Natural killer cell (primary cell): ENCODE results near the gene CDH13. TPM values are rescaled to one million over a fixed set of nuclear protein-coding genes. Genes with fewer than 3 reads are reported as not detected.

ENCODE experiments used
- ATAC-seq, 3 donors: fragments of 150-1000 bp in 2 of 3; fragments of 200-7000 bp in 1 of 3; cut with Tn5 transposase; 1 replicate in 1 of 3; 2 replicates in 2 of 3; pipeline ENCODE4 v1.10.0; 2021; ENCODE audit warnings: mild to moderate bottlenecking in 2 of 3, moderate library complexity in 2 of 3
- DNase-seq, 2 donors: peaks; one replicate each; pipeline versions ENCODE4 v3.0.0 to v3.0.0-alpha.2; 2013 to 2021; ENCODE audit warnings: mixed read lengths in 1 of 2
- H3K27ac ChIP-seq: one replicate; pipeline ENCODE4 v1.5.1; 2013; ENCODE audit warnings: mild to moderate bottlenecking, low read length
- H3K27me3 ChIP-seq: one replicate; pipeline ENCODE4 v1.6.1; 2013; ENCODE audit warnings: low read length; ENCODE audit not compliant: control insufficient read depth, insufficient read depth
- H3K36me3 ChIP-seq: one replicate; pipeline ENCODE4 v1.6.1; 2013; ENCODE audit warnings: low read length; ENCODE audit not compliant: control insufficient read depth, insufficient read depth
- H3K4me1 ChIP-seq: one replicate; pipeline ENCODE4 v1.6.1; 2013; ENCODE audit warnings: low read length; ENCODE audit not compliant: control insufficient read depth, insufficient read depth
- H3K4me3 ChIP-seq: one replicate; pipeline ENCODE4 v1.5.1; 2013; ENCODE audit warnings: low read length
- H3K9me3 ChIP-seq: one replicate; pipeline ENCODE4 v1.6.1; 2013; ENCODE audit warnings: low read length; ENCODE audit not compliant: control insufficient read depth, insufficient read depth
- H3K27ac Mint-ChIP-seq, 2 donors: one replicate each; pipeline ENCODE4 v1.8.0; 2022; ENCODE audit warnings: mild to moderate bottlenecking in 2 of 2, mixed read lengths in 2 of 2, moderate library complexity in 1 of 2
- H3K27me3 Mint-ChIP-seq, 2 donors: one replicate each; pipeline ENCODE4 v1.8.0; 2022; ENCODE audit warnings: low read depth in 2 of 2, mixed read lengths in 2 of 2
- H3K36me3 Mint-ChIP-seq: one replicate; pipeline ENCODE4 v1.8.0; 2022; ENCODE audit warnings: mixed read lengths
- H3K4me1 Mint-ChIP-seq, 2 donors: one replicate each; pipeline ENCODE4 v1.8.0; 2022; ENCODE audit warnings: mixed read lengths in 2 of 2
- H3K4me3 Mint-ChIP-seq: one replicate; pipeline ENCODE4 v1.8.0; 2022; ENCODE audit warnings: mild to moderate bottlenecking, moderate library complexity, mixed read lengths
- H3K9me3 Mint-ChIP-seq, 2 donors: one replicate each; pipeline ENCODE4 v1.8.0; 2022; ENCODE audit warnings: mixed read lengths in 2 of 2
- CTCF ChIP-seq: fragments of 200-600 bp; IDR thresholded peaks from one replicate; pipeline ENCODE4 v1.8.0; 2022; ENCODE audit warnings: antibody characterized with exemption
- WGBS: methylation state at CpG from one replicate; pipeline ENCODE4 v1.1.7; 2013; ENCODE audit warnings: missing lambda C conversion rate; ENCODE audit not compliant: insufficient coverage; 5-methylcytosine and 5-hydroxymethylcytosine counted together
- intact Hi-C: fragments of 100-400 bp; cut with micrococcal nuclease; formaldehyde crosslinking; loops from one replicate; pipeline ENCODE4 v1.14.2; 2022
- total RNA-seq, 4 donors: library from RNA; stranded (reverse); fragments of 120-200 nt in 1 of 4; gene quantifications; one replicate each; pipeline versions ENCODE4 v1.2.3 to v1.2.4, GENCODE V29; 2013 to 2022

CDH13 gene
- total RNA-seq, 3 donors from 2014 or later (not counting 1 experiment from before 2014, with no cell fraction given) = not detected

GRCh38 chr16:83737729-83738354, 1111.1 kb downstream of the CDH13 start:
- DNase-seq (no peak), ATAC-seq (no peak)
- 88% methylated on average over 11 of the region's 11 CpGs for whole genome bisulfite sequencing
- Histone ChIP-seq H3K36me3 (no peaks in the 10 kb centered on the region), H3K27ac (no peak overlapping the region), H3K27me3 (no peaks in the 10 kb centered on the region), H3K4me3 (no peak overlapping the region), H3K9me3 (peaks cover 7% of the 10 kb centered on the region), H3K4me1 (no peaks in the 10 kb centered on the region)
- no peak overlapping the region for H3K27ac Mint-ChIP-seq
- H3K27me3 Mint-ChIP-seq = no peaks in the 10 kb centered on the region
- intact Hi-C loops = no loop called here
- no peak for TF ChIP-seq CTCF
- no peaks in the 10 kb centered on the region for H3K36me3 Mint-ChIP-seq
- no peaks in the 10 kb centered on the region for H3K4me1 Mint-ChIP-seq
- no peak overlapping the region for H3K4me3 Mint-ChIP-seq
- peaks cover 3% of the 10 kb centered on the region in 2 donors for H3K9me3 Mint-ChIP-seq

DNA sequence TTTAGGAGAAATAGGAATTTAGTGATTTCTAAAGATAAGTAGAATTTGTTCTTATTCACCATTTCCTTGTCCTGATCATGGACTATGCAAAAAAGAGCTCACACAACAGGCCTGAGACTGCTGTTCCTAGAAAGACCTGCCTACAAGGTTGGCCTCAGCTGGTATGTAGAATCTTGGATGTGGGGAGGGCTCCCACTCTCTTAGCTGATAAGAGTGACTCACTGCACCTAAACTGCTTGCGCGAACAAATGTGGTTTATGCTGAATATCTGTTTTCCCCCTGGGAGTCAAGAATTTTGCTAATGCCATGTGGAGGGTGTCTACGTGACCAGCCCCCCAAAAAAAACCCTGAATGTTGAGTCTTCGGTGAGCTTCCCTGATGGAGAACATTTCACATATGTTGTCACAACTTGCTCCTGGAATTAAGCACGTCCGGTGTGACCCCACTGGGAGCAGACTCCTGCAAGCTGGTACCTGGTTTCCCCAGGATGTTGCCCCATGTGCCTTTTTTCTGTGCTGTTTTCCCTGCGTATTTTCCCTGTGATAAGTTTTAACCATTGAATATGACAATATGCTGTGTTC, 1112.2 kb downstream of the CDH13 start:
- 95% methylated on average over 7 of the region's 7 CpGs for WGBS
- H3K36me3 Mint-ChIP-seq = no peaks in the 10 kb centered on the region
- H3K27ac Mint-ChIP-seq = no peak overlapping the region
- intact Hi-C loops = no loop called here
- no peaks in the 10 kb centered on the region for H3K27me3 Mint-ChIP-seq
- peaks cover 3% of the 10 kb centered on the region for H3K9me3 ChIP-seq
- H3K27ac ChIP-seq = no peak overlapping the region
- DNase-seq (no peak), ATAC-seq (no peak)
- H3K4me1 ChIP-seq = no peaks in the 10 kb centered on the region
- no peaks in the 10 kb centered on the region for H3K36me3 ChIP-seq
- no peaks in the 10 kb centered on the region for H3K27me3 ChIP-seq
- H3K4me3 ChIP-seq = no peak overlapping the region
- no peaks in the 10 kb centered on the region for H3K4me1 Mint-ChIP-seq
- no peak for TF ChIP-seq CTCF
- no peak overlapping the region for H3K4me3 Mint-ChIP-seq
- H3K9me3 Mint-ChIP-seq = peaks cover under 1 to 2% of the 10 kb centered on the region in 2 donors

DNA sequence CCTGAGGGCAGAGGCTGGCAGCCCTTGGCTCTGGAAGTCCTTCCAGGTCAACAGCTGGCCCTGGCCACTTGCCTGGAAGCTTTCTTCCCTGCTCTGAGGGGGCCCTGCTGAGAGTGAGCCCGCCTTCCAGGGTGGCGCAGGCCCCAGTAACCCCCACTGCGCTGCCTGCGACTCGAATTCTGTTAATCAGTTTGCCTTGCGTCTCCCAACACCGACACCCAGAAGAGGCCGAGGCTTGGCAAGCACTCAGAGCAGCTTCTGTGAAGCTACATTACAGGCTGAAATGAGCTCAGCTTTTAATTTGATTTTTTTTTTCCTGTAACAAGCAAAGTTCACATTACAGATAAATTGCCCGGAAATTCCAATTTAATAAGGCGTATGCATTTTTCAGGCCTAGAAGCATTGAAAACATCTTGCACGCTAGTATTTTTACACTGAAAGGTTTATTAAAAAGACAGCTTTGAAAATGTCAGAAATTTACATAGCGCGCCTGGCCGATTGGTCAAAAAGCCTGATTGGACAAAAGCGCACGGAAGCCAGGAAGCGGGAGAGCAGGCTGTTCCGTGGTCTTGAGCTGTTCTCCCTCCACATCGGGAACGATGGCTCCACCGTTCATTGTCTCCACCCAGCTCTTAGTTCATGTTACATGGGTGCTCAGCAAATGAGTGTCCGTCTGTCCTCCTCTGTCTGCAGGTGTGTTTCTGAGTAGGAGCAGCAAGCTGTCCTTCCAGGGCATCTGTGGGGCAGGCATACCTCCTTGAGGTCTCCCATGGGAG, 1115.5 kb downstream of the CDH13 start:
- H3K4me3 ChIP-seq = no peak overlapping the region
- no peaks in the 10 kb centered on the region for H3K9me3 ChIP-seq
- ATAC-seq = no peak
- no peak overlapping the region for H3K27ac Mint-ChIP-seq
- no peak for TF ChIP-seq CTCF
- H3K27me3 ChIP-seq = no peaks in the 10 kb centered on the region
- no peaks in the 10 kb centered on the region for H3K9me3 Mint-ChIP-seq
- 92% methylated on average over 22 of the region's 22 CpGs for WGBS
- intact Hi-C loops = no loop called here
- H3K36me3 Mint-ChIP-seq = no peaks in the 10 kb centered on the region
- no peaks in the 10 kb centered on the region for H3K4me1 ChIP-seq
- no peak overlapping the region for H3K4me3 Mint-ChIP-seq
- no peaks in the 10 kb centered on the region for H3K4me1 Mint-ChIP-seq
- DNase-seq = no peak
- no peak overlapping the region for H3K27ac ChIP-seq
- no peaks in the 10 kb centered on the region for H3K36me3 ChIP-seq
- H3K27me3 Mint-ChIP-seq = peaks cover under 1 to 11% of the 10 kb centered on the region in 2 donors
